SIG-M5 treated with dmso at 0.1 percent for 504 hours (cell line): ENCODE results near the gene GALNT11.
"Not testable (repeated sequence)": the region's sequence is repeated elsewhere in the genome, so short reads cannot be mapped to it uniquely, and the experiment has no call there.

ENCODE experiments used
- DNase-seq: peaks from one replicate; lab custom pipeline; 2025; ENCODE audit not compliant: unreplicated experiment; lab: John Stamatoyannopoulos, UW

Gene GALNT11

GRCh38 chr7:152025077-152025936, at the start of gene GALNT11:
Gene GALNT11 (plus strand): TSS chr7:152025674. CDS start chr7:152094228, 68,554 bp downstream.
- peak; percentile 79 for DNase-seq

- DNase-seq = no peak
Observed at GRCh38 chr7:151978616-151979015, 46.9 kb upstream of the GALNT11 start.

GRCh38 chr7:151981223-151981622, 44.3 kb upstream of the GALNT11 start:
- no peak for DNase-seq

GRCh38 chr7:151982806-151983205, 42.7 kb upstream of the GALNT11 start:
- DNase-seq = no peak

GRCh38 chr7:151984612-151985011, 40.9 kb upstream of the GALNT11 start:
- no peak for DNase-seq

GRCh38 chr7:151987748-151988529, 37.5 kb upstream of the GALNT11 start:
- DNase-seq = no peak

GRCh38 chr7:151992375-151992774, 33.1 kb upstream of the GALNT11 start:
- peak; percentile 80 for DNase-seq

GRCh38 chr7:151993977-151994676, 31.3 kb upstream of the GALNT11 start:
- no peak for DNase-seq

GRCh38 chr7:151999424-152000090, 25.9 kb upstream of the GALNT11 start:
- DNase-seq = no peak

GRCh38 chr7:152000191-152000590, 25.3 kb upstream of the GALNT11 start:
- DNase-seq = no peak

GRCh38 chr7:152006336-152006735, 19.1 kb upstream of the GALNT11 start:
- DNase-seq = no peak

GRCh38 chr7:152011860-152012259, 13.6 kb upstream of the GALNT11 start:
- DNase-seq = no peak

- no peak for DNase-seq
Observed at GRCh38 chr7:152013230-152013629, 12.2 kb upstream of the GALNT11 start.

- no peak for DNase-seq
Observed at GRCh38 chr7:152013974-152014373, 11.5 kb upstream of the GALNT11 start.

- DNase-seq = no peak
Observed at GRCh38 chr7:152014722-152015121, 10.8 kb upstream of the GALNT11 start.

- DNase-seq = no peak
Observed at GRCh38 chr7:152015600-152015999, 9.9 kb upstream of the GALNT11 start.

- no peak for DNase-seq
Observed at GRCh38 chr7:152016947-152017346, 8.5 kb upstream of the GALNT11 start.

GRCh38 chr7:152017683-152018082, 7.8 kb upstream of the GALNT11 start:
- DNase-seq = not testable (repeated sequence)

GRCh38 chr7:152021740-152022139, 3.7 kb upstream of the GALNT11 start:
- not testable (repeated sequence) for DNase-seq

- DNase-seq = no peak
Observed at GRCh38 chr7:152025937-152026890, 740 bp downstream of the GALNT11 start.
